Measurements from ENCODE around the gene ACSF2.

Gene ACSF2

DNA sequence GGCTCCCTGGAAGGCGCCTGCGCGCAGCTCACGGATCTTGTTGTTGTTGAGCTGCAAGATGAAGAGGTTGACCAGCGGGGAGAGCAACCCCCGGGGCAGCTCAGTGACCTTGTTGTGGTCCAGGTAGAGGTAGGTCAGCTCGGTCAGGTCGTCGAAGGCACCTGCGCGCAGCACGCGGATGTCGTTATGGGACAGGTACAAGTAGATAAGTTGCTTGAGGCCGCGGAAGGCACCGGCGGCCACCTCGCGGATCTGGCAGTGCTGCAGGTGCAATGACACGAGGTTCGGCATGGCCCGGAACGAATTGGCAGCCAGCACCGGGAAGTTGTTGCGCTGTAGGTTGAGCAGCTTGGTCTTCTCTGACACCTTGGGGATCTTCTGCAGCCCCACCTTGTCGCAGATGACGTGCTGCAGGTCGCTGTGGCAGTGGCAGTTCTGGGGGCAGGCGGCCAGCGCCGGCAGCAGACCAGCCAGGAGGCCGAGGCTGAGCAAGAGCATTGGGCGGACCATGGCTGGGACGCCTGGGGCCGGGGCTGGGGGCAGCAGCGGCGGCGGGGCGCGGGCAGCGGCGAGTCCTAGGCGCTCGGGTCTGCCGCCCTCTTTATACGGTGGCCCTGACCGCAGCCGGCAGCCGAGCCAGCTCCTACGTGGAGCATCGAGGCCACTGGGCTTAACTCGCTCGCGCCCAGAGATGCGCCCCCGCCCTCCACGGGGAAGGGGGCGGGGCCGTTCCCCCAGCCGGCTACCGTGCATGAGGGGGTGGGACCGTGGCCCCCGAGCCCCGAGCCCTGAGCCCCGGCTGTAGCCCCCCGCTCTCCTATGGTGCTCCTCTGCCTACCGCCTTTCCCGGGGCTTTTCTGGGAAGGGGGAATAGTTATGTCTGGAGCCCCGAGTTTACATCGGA lies 42.5 kb downstream of the ACSF2 start, which contains the start of gene CHAD:
TSS of gene CHAD (minus strand) at position 577 of the 904 bp plus-strand sequence. CDS start at position 510, 67 bp downstream.
- no peak within 1 kb of the TSS for H3K27ac ChIP-seq
- TF ChIP-seq, protein P1, sequence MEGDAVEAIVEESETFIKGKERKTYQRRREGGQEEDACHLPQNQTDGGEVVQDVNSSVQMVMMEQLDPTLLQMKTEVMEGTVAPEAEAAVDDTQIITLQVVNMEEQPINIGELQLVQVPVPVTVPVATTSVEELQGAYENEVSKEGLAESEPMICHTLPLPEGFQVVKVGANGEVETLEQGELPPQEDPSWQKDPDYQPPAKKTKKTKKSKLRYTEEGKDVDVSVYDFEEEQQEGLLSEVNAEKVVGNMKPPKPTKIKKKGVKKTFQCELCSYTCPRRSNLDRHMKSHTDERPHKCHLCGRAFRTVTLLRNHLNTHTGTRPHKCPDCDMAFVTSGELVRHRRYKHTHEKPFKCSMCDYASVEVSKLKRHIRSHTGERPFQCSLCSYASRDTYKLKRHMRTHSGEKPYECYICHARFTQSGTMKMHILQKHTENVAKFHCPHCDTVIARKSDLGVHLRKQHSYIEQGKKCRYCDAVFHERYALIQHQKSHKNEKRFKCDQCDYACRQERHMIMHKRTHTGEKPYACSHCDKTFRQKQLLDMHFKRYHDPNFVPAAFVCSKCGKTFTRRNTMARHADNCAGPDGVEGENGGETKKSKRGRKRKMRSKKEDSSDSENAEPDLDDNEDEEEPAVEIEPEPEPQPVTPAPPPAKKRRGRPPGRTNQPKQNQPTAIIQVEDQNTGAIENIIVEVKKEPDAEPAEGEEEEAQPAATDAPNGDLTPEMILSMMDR (conservative IDR thresholded peaks at IDR 0.05), result no peak

DNA sequence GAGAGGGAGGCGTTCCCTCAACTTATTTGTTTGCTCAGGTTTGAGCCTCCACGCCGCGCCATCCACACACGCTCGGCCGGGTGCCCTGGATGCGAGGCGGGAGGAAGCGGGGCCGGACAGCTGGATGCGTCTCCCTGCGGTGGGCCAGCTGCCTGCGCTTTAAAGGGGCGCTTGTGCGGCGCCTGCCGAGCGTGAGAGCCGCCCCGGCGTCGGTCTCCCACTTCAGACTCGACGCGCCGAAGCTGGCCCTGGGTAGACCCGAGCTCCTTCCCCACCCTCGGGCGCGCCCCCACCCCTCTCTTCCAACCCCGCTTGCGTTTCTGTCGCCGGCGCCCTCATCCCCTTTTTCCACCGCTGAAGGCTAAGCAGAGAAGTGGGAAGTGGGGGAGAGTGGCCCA lies 43.2 kb downstream of the ACSF2 start:
- TF ChIP-seq, protein P1 (conservative IDR thresholded peaks at IDR 0.05), result no peak
- H3K27ac ChIP-seq, result no peak overlapping the region

DNA sequence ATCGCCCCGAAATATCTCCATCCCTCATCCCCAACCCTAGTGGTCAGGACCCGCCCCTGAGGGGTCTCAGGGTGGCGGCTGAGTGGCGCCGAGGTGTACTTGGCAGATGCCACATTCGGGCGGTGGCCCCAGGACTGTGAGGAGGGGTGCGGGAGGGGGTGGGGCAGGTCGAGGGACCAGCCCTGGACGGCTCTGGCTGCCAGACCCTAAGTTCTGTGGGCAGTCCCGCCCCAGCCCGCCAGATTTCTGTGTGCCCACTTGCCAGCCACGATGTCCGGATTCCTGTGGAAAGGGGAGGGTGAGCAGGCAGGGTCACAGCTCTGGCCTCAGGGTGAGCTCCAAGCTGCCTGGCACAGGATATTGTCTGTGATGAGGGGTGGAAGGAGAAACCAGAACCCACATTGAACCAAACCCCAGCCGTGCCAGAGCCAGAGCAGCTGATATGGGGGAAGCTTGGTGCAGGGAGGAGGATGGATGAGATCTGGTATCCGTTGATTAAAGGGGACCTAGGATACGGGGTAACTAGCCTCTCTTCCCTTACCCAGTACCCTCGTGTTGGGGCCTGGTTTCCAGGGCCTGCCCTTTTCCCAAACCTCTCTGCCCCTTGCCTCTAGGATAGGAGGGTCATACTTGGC lies 43.8 kb downstream of the ACSF2 start:
- no peak overlapping the region for H3K27ac ChIP-seq
- TF ChIP-seq, protein P1 (conservative IDR thresholded peaks at IDR 0.05), result no peak

DNA sequence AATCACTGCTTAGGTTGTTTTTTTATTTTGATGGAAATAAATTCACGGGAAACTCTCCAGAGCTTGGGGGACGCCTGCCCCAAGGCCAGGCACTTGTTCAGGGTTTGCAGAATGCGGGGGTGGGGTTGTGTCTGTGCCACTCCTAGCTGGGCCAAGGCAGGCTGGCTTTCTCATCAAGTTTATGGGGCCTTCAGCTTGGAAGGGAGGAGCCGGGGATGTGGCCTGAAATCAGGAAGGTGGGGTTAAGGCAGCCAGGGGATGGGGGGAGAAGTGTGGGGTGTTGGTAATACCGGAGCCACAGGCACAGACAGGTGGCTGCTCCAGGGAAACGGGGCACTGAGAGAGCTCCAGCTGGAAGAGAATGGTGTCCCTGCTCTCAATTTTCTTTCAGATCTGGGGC lies 44.4 kb downstream of the ACSF2 start:
- H3K27ac ChIP-seq, result no peak overlapping the region
- TF ChIP-seq, protein P1 (conservative IDR thresholded peaks at IDR 0.05), result no peak

DNA sequence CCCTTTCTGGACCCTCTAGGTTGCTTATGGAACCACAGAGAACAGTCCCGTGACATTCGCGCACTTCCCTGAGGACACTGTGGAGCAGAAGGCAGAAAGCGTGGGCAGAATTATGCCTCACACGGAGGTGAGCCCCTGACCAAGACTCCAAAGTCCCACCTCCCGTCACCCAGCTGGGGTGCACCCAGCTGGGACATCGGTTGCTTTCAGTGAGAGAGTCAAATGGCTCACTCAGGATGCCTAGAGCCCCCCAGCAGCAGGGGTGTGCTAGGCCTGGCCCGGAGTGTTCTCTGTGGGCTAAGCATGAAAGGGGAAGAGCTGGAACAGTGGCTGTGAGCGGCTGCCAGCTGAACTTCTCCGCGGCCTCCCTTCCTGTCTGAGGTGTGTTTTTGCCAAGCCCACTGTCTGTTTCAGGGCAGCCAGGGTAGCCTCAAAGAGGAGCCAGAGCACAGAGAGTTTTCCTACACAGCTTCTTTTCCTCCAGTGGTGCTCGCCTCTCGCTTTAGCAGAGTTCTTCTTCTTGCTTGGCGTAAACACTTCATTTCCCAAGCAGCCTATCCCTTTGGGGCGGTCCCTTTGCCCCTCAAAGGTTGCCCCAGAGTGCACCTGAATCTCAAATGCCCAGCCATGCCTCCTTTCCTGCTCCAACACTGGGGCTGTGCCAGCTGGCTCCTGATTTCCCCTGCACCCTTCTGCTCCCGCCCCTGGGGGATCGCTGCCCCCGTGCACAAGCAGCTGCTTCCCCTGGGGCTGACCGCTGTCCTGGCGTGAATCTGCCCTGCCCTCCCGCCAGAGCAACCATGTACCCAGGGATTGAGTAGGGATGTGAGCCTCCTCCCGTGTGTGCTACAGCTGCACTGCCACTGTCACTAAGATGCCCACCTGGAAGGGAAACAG lies 45.2 kb downstream of the ACSF2 start:
- TF ChIP-seq, protein P1 (conservative IDR thresholded peaks at IDR 0.05), result no peak
- H3K27ac ChIP-seq, result no peak overlapping the region

GRCh38 chr17:50472286-50472685 lies 46.3 kb downstream of the ACSF2 start:
- TF ChIP-seq, protein P1 (conservative IDR thresholded peaks at IDR 0.05), result no peak
- no peak overlapping the region for H3K27ac ChIP-seq

All from VCaP (cell line).